Erythroblast (primary cell): Measurements from ENCODE around the gene ATP2A2.

Experiments
- DNase-seq, 2 experiments: peaks; one replicate each; lab custom pipeline; 2025; lab: John Stamatoyannopoulos, UW
- GATA1 ChIP-seq: IDR thresholded peaks from 2 replicates; pipeline ENCODE4 v1.6.1; 2011; ENCODE audit warnings: low read depth, mild to moderate bottlenecking, control low read depth, low read length, moderate library complexity
- POLR2A ChIP-seq: IDR thresholded peaks from 2 replicates; pipeline ENCODE4 v1.6.1; 2011; ENCODE audit warnings: mild to moderate bottlenecking, low read length

The ATP2A2 gene

DNA sequence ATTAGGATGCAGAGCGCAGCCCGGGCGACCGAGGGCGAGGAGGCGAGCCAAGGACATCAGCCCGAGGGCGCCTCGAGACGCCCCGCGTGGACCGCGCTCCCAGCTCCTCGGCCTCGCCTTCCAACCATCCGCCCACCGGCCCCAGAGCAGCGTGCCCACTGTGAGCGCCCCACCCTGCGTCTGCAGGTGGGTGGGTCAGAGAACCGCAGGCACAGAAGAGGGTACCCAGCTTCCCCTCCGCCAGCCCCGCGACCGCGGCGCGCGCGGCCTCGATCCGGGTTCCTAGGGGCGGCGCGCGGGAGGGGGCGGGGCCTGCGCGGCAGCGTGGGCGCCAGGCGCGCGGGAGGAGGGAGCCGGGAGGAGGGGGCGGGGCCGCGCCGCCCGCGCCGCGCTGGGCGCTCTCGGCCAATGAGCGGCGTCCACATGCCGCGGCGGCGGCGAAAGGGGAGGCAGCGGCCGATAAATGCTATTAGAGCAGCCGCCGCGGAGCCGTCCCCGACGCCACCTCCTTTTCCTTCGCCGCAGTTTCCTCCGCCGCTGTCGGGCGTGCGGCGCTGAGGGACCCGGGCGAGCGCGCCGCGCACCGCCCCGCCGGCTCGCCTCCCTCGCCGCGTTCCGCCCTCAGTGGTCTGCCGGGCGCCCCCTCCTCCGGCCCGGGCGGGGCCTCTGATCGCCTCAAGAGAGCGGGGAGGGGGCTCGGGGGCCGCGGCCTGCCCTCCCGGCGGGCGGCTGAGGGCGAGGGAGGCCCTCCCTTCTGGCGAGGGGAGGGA lies at the start of gene ATP2A2:
TSS of gene ATP2A2 (plus strand) at position 469 of the 770 bp plus-strand sequence. CDS start 543 bp downstream, outside the sequence.
- TF ChIP-seq POLR2A (peak; percentile 67), GATA1 (no peak)
- peak; percentile 90 to 95 for DNase-seq

DNA sequence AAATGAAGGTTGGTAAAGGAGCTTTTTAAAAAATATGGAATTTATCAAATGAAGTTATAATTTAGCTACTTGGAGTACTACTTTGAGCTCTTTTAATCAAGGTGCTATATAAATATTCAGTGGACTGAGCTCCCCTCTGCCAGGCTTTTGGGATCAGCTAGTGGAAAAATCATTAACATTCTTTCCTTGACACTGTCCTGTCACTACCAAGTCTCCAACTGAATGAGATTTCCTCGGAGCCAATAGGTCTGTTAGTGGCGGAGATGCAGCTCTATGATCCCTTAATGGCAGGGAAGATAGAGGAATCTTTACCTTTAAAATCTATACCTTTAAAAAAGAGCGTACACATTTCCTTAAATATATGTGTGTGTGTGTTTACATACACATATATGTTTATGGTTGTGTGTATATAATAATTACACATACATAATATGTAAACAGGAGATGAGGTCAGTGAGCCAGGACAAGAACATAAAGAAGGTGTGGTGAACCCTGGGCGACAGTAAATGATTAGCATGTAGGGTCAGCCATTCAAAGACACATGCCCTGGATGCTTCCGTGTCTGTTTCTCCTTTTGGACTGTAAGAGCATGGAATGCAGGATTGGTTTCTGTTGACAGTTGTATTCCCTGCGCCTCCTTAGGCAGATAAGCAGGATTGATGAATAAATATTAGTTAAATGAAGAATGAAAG lies 47.7 kb upstream of the ATP2A2 start:
- no peak for DNase-seq
- TF ChIP-seq POLR2A (no peak), GATA1 (no peak)

DNA sequence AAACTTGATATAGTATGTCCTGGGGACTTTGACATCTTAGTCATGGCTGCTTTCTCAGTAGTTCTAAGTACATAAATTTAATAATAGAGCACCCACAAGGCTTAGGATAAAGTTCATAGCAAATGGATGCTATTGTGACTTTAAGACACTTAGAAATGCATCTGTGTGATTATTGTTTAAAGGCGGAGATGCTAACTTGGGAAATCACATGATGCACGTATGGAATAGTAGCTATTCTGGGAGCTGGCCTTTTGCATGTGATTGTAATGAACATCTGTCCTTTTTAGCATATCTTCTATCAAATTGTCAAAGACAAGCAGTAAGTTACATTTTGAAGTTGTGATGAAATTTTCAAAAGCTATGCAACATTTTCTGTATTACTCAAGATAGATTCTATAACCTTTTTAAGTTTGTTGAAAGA lies 46.7 kb upstream of the ATP2A2 start:
- DNase-seq: no peak
- TF ChIP-seq POLR2A: no peak
- TF ChIP-seq GATA1: no peak

DNA sequence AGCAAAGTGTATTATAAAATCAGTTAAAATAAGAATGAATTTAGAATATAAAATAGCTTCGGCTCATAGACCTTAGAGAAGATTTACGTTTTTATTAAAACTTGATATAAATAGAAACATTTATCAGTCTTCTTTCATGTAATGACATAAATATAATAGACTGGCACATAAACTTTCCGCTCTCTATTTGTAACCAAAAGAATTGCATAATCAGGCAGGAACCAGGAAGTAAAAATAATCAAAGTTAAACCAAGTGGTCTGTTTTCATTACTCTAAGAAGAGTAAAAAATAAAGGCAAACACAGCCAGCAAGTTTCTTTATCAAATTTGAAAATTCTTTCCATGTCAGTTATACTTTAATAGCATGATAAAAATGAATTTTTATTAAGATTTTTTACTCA lies 46.3 kb upstream of the ATP2A2 start:
- no peak for TF ChIP-seq GATA1
- no peak for TF ChIP-seq POLR2A
- no peak for DNase-seq

DNA sequence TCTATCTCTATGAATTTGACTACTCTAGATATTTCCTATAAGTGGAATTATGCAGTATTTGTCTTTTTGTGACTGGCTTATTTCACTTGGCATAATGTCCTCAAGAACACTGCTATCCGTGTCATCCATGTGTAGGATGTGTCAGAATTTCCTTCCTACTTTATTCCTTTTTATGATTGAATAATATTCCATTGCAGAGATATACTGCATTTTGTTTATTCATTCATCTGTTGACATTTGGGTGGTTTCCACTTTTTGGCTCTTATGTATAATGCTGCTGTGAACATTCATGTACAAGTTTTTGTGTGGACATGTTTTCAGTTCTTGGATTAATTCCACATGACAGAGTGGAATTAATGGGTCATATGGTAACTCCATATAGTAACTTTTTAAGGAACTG lies 45.7 kb upstream of the ATP2A2 start:
- DNase-seq: no peak
- TF ChIP-seq GATA1 (no peak), POLR2A (no peak)

DNA sequence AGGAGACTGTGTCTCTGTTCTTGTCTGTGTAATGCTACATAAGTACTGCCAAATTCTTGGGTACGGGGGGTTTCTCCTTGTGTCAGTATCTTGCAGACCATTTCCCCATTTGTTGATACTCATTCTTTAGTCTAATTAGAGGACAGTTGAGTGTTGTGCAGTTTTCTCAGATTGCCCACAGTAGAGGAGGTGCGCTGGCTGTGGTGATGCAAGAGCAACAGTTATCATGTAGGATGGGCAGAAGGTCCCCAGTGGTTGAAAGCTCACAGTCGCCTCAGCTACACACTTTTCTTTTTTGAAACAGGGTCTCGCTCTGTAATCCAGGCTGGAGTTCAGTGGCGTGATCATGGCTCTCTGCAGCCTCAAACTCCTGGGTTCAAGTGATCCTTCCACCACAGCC lies 37.8 kb upstream of the ATP2A2 start:
- DNase-seq: no peak
- no peak for TF ChIP-seq GATA1
- TF ChIP-seq POLR2A: no peak

DNA sequence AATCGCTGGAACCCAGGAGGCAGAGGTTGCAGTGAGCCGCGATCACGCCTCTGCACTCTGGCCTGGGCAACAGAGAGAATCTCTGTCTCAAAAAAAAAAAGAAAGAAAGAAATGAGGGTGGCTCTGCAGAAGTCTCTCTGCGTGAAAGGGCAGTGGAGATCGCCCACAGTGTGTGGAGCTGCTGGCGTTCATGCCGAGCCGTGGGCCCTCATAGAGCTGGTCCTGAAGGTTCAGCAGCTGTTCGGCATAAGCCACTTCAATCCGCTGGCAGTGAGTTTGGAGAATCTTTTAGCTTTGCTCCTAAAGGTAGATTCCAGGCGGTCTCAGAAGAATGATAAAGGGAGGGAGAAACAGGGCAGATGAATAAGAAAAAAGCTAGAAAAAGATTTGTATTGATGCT lies 36.7 kb upstream of the ATP2A2 start:
- no peak for DNase-seq
- TF ChIP-seq POLR2A: no peak
- TF ChIP-seq GATA1: no peak

DNA sequence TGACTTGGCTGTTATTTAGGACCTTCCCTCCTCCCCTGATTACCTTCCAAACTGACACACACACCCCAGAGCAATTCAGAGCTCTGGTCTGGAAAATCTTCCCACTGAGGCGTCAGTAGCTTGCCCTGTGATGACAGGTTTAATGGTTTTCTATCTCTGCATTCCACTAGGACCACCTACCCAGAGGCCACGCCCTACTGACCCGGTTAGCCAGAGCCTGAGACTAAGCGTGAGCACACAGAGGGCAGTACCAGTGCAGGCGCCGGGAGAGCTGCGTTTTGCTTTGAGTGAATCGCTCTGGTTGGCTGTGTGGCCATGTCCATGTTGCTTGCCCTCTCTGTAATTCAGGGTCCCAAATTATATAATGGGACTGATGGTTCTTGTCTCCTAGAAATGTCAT lies 36.2 kb upstream of the ATP2A2 start:
- no peak for DNase-seq
- TF ChIP-seq GATA1 (no peak), POLR2A (no peak)

DNA sequence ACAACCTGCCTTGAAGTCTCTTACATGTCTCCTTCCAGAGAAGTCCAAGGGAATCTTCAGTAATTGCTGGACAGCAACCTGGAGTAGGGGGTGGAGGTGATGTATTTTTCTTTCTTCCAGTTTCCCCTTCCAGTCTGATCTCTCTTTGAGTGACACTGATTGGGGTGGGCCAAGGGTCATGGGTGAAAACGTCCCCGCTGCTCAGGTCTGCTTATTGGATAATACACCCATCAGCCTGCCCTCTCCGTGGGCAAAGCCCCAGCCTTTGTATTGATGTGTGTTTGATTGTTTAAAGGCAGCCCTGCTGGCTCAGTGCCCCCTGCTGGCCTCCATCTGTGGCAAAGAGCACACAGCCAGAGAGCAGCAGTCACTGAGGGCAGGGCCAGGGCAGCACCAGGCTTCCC lies 35.7 kb upstream of the ATP2A2 start:
- peak; percentile 36 to 41 for DNase-seq
- TF ChIP-seq GATA1 (no peak), POLR2A (no peak)

DNA sequence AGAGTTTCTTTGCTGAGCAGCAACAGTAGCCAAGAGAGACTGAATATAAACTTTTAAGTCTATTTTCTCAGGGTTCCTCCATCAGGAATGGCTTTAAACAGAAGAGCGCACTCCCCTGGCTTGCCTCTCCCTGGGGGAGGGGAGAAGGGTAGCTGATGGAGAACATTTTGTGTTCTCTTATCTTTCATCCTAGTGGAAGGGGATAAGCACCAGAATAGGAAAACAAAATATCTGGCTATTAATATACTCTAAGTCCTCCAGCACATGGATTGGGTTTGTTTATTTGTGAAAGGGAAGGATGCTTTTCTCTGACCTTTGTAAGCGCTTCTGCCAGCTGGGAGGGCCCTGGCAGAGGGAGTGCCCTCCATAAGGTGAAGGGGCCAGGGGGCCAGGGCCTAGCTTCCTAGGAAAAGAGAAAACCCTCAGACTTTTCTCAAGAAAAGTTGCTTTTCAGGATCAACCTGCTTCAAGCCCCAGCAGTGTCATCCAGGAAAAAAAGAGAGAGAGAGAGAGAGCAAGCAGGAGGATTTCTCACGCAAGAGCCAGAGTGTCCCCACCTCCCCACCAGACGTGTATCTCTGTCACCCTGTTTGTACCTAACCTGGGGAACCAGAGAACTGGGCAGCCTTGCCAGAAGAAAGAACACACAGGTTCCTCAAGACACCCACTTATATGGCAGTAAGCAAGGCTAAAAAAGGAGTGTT lies 34.3 kb upstream of the ATP2A2 start:
- TF ChIP-seq POLR2A (no peak), GATA1 (no peak)
- DNase-seq: no peak

DNA sequence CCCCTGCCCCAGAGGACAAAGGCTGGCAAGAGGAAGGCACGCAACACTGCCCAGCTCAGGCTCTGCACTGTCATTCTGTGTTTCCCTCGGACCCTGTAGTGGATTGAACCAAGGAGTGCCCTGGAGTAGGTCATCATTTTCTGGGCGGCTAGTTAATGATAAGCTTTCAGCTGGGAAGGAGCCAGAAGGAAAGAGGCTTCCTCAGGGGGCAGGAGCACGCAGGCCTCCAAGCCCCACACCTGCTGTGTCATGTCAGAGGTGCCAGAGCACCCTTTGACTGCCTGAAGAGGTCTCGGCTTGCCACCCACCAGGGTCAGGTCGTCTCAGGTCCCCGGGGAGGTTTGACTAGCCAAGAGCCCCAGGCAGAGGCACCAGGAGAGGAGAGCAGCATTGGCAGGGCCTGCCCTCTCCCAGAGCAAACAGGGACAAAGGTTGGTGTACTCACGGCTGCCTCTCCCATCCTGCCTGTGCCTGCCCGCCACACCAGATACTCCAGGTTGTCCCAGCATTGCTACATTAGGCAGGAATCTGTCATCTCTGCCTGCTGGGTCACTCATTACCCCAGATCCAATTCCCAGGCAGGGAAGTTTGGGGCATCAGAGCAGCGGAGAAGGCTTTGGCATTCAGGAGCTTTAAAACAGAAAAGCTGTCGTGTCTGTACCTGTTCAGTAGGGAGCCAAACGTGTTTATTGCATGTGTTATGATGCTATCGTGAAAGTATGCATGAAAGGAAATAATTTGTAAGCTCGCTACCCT lies 33.5 kb upstream of the ATP2A2 start:
- TF ChIP-seq POLR2A (no peak), GATA1 (no peak)

DNA sequence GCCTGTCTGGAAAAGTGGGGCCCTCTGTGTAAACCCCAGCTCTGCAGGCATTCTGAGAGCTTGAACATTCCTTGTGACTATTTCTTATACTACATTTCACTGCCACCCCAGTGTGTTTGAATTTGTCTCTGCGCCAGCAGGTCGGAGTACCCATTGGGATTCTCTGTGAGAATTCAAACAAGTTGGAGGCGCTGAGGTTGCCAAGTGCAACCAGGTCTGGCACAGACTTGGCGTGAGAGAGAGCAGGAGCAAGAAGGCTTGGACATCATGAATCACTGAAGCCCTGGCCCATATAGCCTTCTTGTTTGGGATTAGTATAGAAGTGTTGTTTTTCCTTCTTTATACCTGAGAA lies 33.0 kb upstream of the ATP2A2 start:
- TF ChIP-seq GATA1 (no peak), POLR2A (no peak)
- DNase-seq: no peak

More for the DNA sequence above, 33.5 kb upstream of the ATP2A2 start:
- DNase-seq: no peak

DNA sequence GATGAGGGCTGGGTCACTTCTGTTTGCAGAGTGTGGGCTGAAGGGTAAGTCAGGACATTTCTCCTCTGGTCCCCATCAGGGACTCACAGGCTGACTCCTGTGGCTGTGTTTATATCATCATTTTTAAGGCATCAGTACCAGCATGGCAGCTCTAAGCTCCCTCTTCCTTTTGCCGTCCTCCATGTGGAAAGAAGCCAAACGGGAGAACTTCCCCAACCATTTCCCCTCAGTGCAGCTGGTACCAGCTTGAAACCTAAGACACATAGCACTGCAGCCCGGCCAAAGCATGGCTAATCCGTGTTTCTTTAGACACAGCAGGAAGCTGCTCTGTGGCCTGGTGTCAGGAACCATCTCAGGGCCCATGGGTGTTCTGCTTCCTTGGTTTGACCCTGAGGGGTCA lies 31.9 kb upstream of the ATP2A2 start:
- TF ChIP-seq POLR2A: no peak
- TF ChIP-seq GATA1: no peak
- DNase-seq: no peak
